Epithelial cell of proximal tubule (primary cell): ENCODE measurements around the gene KRT15. TPM values are rescaled to one million over a fixed set of nuclear protein-coding genes. Genes with fewer than 3 reads are reported as not detected.

Source experiments
- DNase-seq: peaks from one replicate; pipeline ENCODE4 v3.0.0-alpha.2; 2011; ENCODE audit warnings: low read depth
- H3K4me3 ChIP-seq: 2 replicates; pipeline ENCODE4 v1.5.1; 2011; ENCODE audit warnings: low read depth, mild to moderate bottlenecking, low read length
- total RNA-seq: library from RNA; depleted of rRNA; stranded (reverse); fragments of >200 nt; gene quantifications from 2 replicates; pipeline ENCODE4 v1.2.3, GENCODE V29; 2015
- TF ChIP-seq, protein P1 (sequence below): conservative IDR thresholded peaks from 2 replicates; pipeline ENCODE4 v1.5.1; 2012; ENCODE audit warnings: low read depth, mild to moderate bottlenecking, low read length

KRT15 gene
- total RNA-seq, 1 donor from 2014 or later, result 4.6 TPM

DNA sequence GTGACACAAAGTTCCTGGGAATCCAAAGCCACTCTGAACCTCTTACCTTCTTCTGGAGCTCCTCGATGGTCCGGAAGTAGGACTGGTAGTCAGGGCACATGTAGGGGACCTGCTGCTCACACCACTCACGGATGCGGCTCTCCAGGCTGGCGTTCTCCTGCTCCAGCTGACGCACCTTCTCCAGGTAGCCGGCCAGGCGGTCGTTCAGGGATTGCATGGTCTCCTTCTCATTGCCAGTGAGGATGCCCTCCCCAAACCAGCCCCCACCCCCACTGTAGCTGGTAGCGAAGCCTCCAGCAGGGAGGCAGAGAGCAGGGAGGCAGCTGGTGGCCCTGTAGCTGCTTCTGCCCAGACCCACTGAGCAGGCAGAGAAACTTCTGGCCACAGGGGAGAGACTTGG, 38.1 kb downstream of the KRT15 start:
- TF ChIP-seq, protein P1, sequence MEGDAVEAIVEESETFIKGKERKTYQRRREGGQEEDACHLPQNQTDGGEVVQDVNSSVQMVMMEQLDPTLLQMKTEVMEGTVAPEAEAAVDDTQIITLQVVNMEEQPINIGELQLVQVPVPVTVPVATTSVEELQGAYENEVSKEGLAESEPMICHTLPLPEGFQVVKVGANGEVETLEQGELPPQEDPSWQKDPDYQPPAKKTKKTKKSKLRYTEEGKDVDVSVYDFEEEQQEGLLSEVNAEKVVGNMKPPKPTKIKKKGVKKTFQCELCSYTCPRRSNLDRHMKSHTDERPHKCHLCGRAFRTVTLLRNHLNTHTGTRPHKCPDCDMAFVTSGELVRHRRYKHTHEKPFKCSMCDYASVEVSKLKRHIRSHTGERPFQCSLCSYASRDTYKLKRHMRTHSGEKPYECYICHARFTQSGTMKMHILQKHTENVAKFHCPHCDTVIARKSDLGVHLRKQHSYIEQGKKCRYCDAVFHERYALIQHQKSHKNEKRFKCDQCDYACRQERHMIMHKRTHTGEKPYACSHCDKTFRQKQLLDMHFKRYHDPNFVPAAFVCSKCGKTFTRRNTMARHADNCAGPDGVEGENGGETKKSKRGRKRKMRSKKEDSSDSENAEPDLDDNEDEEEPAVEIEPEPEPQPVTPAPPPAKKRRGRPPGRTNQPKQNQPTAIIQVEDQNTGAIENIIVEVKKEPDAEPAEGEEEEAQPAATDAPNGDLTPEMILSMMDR, result no peak
- DNase-seq, result no peak
- H3K4me3 ChIP-seq, result no peak overlapping the region

DNA sequence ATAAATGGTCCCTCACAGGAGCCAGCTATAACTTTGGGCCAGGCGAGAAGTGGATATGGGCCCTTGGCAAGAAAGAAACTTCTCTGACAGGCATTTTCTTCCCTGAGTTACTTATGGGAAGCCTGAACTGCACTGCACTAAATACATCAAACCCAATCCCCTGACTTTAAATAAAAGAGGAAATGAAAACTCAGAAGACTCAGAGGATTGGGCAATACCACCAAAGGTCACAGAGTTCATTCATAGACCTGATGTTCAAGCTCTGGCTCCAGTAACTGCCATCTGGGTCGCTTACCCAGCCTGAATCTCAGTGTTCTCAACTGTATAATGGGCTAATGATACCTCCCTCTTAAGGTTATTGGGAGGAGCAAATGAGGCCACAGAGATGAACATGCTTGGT, 38.6 kb downstream of the KRT15 start:
- no peak for DNase-seq
- TF ChIP-seq, protein P1, result no peak
- no peak overlapping the region for H3K4me3 ChIP-seq

DNA sequence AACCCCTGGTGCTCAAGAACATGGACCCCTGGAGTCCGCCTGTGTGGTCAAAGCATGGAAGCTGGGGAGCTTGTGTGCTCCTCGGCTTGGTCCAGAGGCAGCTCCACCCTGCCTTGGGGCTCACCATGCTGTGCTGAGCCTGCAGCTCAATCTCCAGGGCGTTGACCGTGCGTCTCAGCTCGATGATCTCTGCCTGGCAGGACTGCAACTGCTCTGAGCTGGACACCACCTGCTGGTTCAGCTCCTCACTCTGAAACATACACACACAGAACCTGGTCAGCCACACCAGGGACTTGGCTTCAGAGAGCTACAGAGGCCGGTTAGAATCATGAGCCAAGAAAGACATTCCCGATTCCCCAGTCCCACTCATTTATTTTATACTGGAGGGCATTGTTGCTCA, 40.5 kb downstream of the KRT15 start:
- DNase-seq, result no peak
- TF ChIP-seq, protein P1, result peak; percentile 44
- no peak overlapping the region for H3K4me3 ChIP-seq

DNA sequence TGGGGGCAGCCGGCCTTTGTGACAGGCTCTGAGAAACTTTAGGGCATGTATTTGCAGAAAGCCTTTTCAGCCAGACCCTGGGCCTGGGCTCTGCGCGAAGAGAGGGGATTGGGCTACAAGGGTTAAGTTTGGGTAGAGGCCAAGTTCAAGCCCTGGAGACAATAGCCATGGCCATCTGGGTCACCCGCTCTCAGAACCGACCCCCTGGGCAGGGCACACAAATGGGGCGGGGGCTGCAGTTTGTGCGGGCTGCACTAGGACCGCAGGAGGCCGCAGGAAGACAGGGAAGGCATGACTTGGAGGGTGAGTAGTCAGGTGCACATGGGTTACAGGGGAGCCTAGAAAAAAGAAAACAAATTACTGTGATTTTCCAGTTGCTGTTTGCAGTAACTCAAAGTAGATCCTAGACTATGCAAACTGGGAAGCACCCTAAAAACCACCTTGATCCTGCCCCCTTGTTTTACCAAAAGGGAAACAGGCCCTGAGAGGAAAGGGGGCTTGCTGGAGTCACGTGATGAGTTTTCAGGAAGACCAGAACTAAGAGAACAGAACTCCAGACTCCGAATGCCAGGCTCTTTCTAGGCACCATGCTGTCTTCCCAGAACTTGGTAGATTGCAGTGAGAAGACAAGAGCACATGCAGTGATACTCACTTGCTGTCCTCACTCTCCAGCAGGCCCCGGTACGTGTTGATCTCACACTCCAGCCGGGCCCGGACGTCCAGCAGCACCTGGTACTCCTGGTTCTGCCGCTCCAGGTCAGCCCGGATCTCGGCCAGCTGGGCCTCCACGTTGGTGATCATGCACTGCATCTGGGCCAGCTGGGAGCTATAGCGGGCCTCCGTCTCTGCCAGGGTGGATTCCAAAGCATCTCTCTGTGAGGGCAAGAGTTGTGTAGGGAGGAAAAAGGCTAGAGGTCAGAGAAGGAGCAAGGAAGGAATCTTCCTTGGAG, 41.5 kb downstream of the KRT15 start:
- DNase-seq, result no peak
- TF ChIP-seq, protein P1, result no peak
- H3K4me3 ChIP-seq, result no peak overlapping the region

DNA sequence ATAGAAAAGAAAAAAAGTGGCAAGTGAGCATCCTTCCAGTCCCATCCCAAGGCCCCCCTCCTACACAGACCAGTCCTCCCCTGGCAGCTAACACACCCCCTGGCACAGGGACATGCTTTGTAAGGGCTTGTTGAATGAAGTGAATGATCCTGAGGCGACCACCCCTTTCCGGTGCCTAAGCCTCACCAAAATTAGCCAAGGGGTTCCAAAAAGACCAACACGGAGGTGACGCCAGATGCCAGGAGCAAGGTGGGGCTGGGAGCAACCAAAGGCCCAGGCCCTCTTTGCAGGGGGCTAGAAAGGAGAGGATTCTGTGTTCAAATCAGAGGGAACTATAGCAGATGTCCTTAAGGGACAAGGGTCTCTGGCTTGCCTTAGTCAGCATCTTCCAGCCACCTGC, 43.3 kb downstream of the KRT15 start:
- TF ChIP-seq, protein P1, result no peak
- H3K4me3 ChIP-seq, result no peak overlapping the region
- DNase-seq, result no peak

DNA sequence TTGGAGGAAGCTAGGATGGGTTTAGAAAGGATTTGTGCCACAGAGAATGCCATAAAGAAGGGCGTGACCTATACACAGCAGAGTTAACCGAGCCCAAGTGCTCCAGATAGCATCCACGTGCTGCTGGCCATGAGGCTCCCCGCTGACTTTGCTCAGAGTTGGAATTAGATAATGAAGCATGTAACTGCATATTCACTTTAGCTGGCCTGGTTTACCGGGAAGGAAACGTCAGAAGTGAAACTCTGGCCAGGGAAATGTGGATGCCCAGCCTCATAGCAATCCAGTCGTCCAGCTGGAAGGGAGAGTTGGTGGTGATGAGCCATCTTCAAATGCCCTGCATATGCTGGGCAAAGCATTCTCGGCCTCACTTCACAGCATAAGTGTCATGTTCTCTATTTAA, 43.8 kb downstream of the KRT15 start:
- TF ChIP-seq, protein P1, result no peak
- H3K4me3 ChIP-seq, result no peak overlapping the region
- DNase-seq, result no peak

DNA sequence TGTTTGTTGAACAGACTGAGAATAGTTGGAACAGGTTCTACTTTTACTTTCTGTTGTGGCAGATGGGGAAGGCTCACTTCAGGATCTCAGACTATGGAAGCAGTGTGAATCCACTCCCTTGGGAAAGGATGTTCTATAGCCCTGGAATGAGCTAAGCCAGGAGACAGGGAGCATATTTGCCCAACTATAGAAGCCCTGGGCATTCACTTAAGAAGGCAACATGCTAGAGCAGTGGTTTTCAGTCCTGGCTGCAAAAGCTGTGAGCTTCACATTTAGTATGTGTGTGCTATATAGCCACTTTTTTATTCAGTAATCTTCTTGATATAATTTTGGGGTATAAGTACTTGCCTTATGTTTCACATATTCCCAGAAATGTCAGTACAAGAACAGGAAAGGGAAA, 50.3 kb downstream of the KRT15 start:
- H3K4me3 ChIP-seq, result no peak overlapping the region
- no peak for DNase-seq
- TF ChIP-seq, protein P1, result no peak
